GM21381 (cell line): ENCODE results near the gene AREL1.
A peak's percentile ranks its signal among the peaks of the same experiment; 100 is the strongest.
"Not testable (repeated sequence)": the region's sequence is repeated elsewhere in the genome, so short reads cannot be mapped to it uniquely, and the experiment has no call there.

ENCODE experiments used
- ATAC-seq: cut with Tn5 transposase; IDR thresholded peaks from one replicate; pipeline ENCODE4 v1.9.1; 2021; ENCODE audit warnings: mild to moderate bottlenecking, moderate library complexity; ENCODE audit not compliant: unreplicated experiment

AREL1 gene

DNA sequence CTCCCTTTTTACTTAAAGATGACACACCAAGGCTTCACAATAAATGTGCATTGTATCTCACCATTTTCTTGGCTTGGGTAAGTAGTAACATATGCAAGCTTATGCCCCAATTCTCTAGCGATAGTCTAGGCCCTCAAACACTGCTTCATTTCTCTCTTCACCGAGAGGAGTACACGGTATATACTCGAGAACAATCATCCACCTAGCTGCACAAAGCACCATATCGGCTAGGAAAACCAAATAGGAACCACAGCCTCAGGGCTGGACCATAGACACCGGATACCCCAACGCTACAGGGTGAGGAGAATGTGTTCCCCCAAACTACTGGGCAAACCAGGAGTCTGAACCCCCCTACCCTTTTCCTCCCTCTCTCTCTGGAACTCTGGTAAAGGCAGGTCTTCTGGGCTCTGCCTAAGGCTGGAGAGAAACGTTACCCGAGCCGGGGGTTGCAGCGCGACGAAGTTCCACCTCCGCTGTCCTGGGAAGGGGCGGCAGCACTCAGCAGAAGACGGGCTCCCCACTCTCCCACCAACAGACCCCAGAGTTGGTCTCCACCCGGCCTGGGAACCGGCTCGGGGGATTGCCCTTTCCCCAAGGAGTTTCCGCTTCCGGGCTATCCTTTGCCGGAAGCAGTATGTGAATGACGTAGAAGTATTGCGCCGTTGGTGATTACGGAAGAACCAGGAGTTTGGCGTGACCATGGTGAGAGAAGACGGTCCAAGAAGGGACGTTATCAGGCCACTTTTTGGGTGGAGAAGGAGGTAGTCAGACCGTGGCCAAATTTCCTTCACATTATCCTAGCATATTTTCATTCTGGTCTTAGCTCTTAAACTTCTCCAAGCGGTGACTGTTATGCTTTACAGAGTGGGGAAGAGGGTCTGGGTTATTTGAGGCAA is at the start of gene AREL1, which contains the start of gene FCF1:
Gene AREL1, minus strand, starts transcription at position 582 of the 896 bp plus-strand sequence. CDS start 27,465 bp downstream, outside the sequence.
Gene FCF1, plus strand, starts transcription at position 646 of the 896 bp plus-strand sequence. Its CDS starts 54 bp downstream, at position 700.
- peak; percentile 98 for ATAC-seq

- not testable (repeated sequence) for ATAC-seq
Observed at GRCh38 chr14:74758505-74758904, 45.6 kb upstream of the AREL1 start.

- no peak for ATAC-seq
Observed at GRCh38 chr14:74756326-74756725, 43.4 kb upstream of the AREL1 start.

- no peak for ATAC-seq
Observed at GRCh38 chr14:74754899-74755298, 42.0 kb upstream of the AREL1 start.

- ATAC-seq = no peak
Observed at GRCh38 chr14:74754157-74754556, 41.3 kb upstream of the AREL1 start.

DNA sequence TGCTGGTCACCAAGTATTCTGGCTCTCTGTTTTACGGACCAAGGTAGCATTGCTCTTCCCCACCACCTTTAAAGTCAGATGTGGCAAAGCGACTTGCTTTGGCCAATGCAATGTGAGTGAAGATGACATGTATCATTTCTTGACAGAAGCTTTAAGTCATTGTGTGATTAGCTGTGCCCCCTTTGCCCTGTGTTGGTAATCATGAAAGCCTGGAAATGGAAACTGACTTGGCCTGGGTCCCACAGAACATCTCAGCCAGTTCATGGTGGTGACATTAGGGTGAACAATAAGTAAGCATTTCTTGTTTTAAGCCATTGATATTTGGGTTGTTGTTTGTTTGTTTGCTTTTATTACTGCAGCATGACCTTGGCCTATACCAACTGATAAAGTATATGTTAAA is 34.4 kb upstream of the AREL1 start:
- no peak for ATAC-seq

DNA sequence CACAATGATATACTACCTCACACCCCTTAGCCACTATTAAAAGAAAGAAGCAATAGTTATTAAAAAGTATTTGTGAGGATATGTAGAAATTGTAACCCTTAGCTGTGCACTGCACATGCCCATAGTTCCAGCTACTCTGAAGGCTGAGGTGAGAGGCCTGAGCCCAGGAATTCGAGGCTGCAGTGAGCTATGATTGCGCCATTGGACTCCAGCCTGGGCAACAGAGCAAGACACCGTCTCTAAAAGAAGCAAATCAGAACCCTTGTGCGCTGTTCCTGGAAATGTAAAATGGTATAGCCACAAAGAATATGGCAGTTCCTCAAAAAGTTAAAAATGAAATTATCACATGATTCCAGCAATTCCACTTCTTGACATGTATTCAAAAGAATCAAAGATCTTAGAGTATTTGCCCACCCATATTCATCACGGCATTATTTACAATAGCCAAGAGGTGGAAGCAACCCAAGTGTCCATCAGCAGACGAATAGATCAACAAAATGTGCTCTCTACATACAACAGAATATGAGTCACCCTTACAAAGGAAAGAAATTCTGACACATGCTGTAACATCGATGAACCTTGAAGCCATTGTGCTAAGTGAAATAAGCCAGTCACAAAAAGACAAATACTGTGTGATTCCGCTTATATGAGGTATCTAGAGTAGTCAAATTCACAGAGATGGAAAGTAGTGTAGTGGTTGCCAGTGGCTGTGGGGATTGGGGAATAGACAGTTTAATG is 26.6 kb upstream of the AREL1 start:
- no peak for ATAC-seq

DNA sequence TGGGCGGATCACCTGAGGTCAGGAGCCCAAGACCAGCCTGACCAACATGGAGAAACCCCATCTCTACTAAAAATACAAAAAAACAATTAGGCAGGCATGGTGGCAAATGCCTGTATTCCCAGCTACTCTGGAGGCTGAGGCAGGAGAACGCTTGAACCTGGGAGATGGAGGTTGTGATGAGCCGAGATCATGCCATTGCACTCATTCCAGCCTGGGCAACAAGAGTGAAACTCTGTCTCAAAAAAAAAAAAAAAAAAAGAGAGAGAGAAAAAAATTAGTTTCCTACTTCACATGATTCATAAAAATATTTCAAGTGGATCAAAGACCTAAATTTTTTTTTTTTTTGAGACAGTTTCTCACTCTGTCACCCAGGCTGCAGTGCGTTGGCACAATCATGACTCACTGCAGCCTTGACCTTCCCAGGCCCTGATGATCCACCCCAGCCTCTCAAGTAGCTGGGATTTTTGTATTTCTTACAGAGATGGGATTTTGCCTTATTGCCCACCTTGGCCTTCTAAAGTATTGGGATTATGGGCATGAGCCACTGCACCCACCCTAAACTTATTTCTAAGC is 25.0 kb upstream of the AREL1 start:
- ATAC-seq = no peak

- ATAC-seq = no peak
Observed at GRCh38 chr14:74735125-74735524, 22.2 kb upstream of the AREL1 start.

GRCh38 chr14:74733221-74733620 is 20.3 kb upstream of the AREL1 start:
- ATAC-seq = no peak

GRCh38 chr14:74732387-74732786 is 19.5 kb upstream of the AREL1 start:
- ATAC-seq = no peak

DNA sequence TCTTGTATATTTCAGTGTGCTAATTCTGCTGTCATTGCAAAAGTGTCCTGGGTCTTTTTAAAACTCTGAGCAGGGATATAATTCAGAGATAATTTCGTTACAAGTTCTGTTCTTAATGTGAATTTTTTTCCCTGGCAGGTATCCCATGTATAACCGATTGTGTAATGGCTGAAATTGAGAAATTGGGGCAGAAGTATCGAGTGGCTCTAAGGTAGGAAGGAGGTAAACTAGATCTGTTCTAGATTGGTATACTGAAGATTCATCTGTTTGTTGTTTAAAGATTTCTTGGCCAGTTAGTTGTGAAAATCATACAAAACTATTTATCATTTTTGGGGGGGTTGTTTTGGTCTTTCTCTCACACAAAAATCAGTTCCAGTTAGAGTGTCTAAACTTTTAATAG is 10.3 kb upstream of the AREL1 start:
- no peak for ATAC-seq

DNA sequence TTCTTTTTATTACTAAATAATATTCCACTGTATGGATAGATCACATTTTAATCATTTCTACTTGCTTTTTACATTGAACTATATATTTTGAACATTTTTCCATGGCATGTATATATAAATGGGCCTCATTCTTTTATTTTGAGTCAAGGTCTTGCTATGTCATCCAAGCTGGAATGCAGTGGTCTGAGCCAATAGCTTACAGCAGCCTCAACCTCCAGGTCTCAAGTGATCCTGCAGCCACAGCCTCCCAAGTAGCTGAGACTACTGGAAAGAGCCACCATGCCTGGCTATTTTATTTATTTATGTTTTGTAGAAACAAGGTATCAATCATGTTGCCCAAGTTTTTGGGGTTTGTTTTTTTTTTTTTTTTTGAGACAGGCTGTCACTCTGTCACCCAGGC is 7.6 kb upstream of the AREL1 start:
- ATAC-seq = no peak

GRCh38 chr14:74713395-74713735 is 485 bp upstream of the AREL1 start:
- no peak for ATAC-seq

DNA sequence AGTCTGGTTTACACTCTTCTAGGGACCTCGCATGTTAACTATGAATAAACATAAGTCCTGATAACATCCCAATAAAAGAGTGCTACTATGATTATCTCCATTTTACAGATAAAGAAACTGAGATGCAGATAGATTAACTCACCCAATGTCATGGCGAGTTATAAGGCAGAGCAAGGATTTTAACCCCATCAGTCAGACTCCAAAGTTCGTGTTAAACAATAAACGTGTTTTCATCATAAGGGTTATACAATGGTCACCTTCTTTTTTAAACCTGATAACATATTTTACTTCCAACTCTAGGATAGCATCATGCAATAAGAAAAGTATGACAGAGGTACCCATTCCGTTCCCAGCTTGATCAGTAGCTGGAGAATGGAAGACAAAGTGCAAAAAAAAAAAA is 1.2 kb downstream of the AREL1 start:
- ATAC-seq = no peak

- ATAC-seq = no peak
Observed at GRCh38 chr14:74710480-74710879, 2.4 kb downstream of the AREL1 start.

GRCh38 chr14:74705613-74706500 is 7.0 kb downstream of the AREL1 start:
- no peak for ATAC-seq

DNA sequence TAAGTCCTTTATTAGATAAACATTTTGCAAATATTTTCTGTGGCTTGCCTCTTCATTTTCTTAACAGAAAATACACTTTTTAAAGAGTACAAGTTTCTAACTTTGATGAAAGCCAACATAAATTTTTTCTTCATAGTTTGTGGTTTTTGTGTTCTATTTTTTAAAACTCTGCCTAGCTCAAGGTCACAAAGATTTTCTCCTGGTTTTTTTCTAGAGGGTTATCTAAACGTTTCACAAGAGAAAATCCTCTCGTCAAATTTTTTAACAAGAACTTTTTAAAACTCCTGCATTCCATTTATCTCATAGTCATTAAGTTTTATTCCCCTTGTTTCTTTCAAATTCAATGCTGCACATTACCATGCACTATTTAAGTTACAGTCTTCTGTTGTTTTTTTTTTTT is 8.2 kb downstream of the AREL1 start:
- no peak for ATAC-seq

DNA sequence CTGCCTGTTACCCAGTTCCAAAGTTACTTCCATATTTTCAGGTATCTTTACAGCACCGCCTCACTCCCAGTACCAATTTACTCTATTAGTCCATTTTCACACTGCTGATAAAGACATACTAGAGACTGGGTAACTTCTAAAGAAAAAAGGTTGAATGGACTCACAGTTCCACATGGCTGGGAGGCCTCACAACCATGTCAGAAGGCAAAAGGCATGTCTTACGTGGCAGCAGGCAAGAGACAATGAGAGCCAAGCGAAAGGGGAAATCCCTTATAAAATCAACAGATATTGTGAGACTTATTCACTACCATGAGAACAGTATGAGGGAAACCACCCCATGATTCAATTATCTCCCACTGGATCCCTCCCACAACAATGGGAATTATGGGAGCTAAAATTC is 9.8 kb downstream of the AREL1 start:
- no peak for ATAC-seq

DNA sequence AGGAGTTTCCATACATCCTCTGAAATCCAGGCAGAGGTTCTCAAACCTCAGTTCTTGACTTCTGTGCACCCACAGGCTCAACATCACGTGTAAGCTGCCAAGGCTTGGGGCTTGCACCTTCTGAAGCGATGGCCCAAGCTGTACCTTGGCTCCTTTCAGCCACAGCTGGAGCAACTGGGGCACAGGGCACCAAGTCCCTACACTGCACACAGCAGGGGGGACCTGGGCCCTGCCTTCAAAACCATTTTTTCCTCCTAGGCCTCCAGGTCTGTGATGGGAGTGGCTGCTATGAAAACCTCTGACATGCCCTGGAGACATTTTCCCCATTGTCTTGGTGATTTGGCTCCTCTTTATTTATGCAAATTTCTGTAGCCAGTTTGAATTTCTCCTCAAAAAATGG is 10.6 kb downstream of the AREL1 start:
- ATAC-seq = no peak

DNA sequence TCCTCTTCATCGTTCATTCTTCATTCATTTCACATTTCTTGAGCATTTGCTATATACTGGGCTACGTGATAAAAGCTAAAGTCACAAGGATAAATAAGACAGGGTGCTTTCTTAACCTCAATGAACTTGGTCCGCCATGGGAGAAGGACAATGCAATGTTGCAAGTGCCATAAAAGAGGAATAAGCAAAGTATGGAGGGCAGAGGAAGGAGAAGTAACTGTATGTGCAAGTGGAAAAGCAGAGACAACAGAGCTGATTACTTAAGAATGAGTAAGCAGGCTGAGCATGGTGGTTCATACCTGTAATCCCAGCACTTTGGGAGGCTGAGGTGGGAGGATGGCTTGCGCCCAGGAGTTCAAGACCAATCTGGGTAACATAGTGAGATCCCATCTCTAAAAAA is 14.4 kb downstream of the AREL1 start:
- ATAC-seq = no peak
